Activated T-cell treated with anti-CD3 and anti-CD28 coated beads, Interleukin-2, amount 50 U/mL, for 4 hours (primary cell): Measurements from ENCODE around the gene RELCH. TPM values are rescaled to one million over a fixed set of nuclear protein-coding genes. Genes with fewer than 3 reads are reported as not detected.

Source experiments
- ATAC-seq, 2 donors: fragments of 200-7000 bp; cut with Tn5 transposase; one replicate each; pipeline ENCODE4 v1.10.0; 2021
- DNase-seq: peaks from one replicate; pipeline ENCODE4 v3.0.0-alpha.2; 2020
- H3K27me3 Mint-ChIP-seq: one replicate; pipeline ENCODE4 v1.8.0; 2021; ENCODE audit warnings: low read depth, mixed read lengths
- H3K36me3 Mint-ChIP-seq: one replicate; pipeline ENCODE4 v1.8.0; 2022; ENCODE audit warnings: mixed read lengths; ENCODE audit not compliant: insufficient read depth
- H3K4me1 Mint-ChIP-seq: one replicate; pipeline ENCODE4 v1.8.0; 2021; ENCODE audit warnings: low read depth, mixed read lengths
- H3K4me3 Mint-ChIP-seq: one replicate; pipeline ENCODE4 v1.8.0; 2021; ENCODE audit warnings: mild to moderate bottlenecking, moderate library complexity, mixed read lengths
- H3K9me3 Mint-ChIP-seq: one replicate; pipeline ENCODE4 v1.8.0; 2021; ENCODE audit warnings: mixed read lengths
- total RNA-seq, 3 donors: library from RNA; stranded (reverse); gene quantifications; one replicate each; pipeline ENCODE4 v1.2.1, GENCODE V29; 2021

The RELCH gene
- total RNA-seq, 3 donors from 2014 or later = 14.6 to 20.2 (median 18.8) TPM

GRCh38 chr18:62172298-62172697 lies 14.8 kb upstream of the RELCH start:
- DNase-seq = no peak
- H3K4me1 Mint-ChIP-seq = peaks cover 3% of the 10 kb centered on the region

DNA sequence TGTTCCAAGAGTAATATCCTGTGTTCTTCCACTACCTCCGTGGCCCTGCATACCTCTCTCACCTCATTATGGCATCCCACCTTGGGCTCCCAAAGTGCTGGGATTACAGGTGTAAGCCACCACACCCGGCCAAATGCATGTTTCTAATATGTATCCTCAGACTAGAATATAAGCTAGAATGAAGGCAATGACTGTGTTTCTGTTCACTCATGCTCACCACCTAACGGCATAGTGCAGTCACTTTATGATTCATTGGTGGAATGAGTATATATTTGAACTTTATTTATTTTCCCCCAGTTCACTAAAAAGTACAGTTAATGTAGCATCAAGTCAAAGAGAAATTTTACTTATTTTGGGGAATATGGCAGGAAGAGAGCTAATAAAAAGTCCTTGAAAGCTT lies 11.5 kb upstream of the RELCH start:
- Mint-ChIP-seq H3K27me3 (no peaks in the 10 kb centered on the region), H3K36me3 (peaks cover 6% of the 10 kb centered on the region), H3K4me3 (no peak overlapping the region), H3K4me1 (peaks cover 5% of the 10 kb centered on the region), H3K9me3 (no peaks in the 10 kb centered on the region)
- no peak for DNase-seq
- ATAC-seq = no peak

More at GRCh38 chr18:62172298-62172697, 14.8 kb upstream of the RELCH start:
- H3K9me3 Mint-ChIP-seq = no peaks in the 10 kb centered on the region
- H3K4me3 Mint-ChIP-seq = no peak overlapping the region
- peaks cover 5% of the 10 kb centered on the region for H3K36me3 Mint-ChIP-seq
- H3K27me3 Mint-ChIP-seq = no peaks in the 10 kb centered on the region
- no peak for ATAC-seq

DNA sequence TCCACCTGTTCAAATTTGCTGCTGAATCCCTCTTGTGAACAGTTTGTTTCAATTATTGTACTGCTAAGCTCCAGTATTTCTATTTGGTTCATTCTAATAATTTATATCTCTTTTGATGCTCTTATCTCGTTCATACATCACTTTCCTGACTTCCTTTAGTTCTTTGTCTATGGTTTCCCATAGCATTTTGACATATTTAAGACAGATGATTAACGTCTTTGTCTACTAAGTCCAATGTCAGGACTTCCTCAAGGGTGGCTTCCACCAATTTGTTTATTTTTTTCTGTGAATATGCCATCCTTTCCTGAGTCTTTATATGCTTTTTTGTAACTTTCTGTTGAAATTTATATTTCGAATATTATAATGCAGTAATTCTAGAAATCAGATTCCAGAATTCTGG lies 9.8 kb upstream of the RELCH start:
- DNase-seq = no peak
- no peaks in the 10 kb centered on the region for H3K27me3 Mint-ChIP-seq
- H3K4me3 Mint-ChIP-seq = no peak overlapping the region
- H3K4me1 Mint-ChIP-seq = peaks cover 5% of the 10 kb centered on the region
- ATAC-seq = no peak
- peaks cover 6% of the 10 kb centered on the region for H3K36me3 Mint-ChIP-seq
- no peaks in the 10 kb centered on the region for H3K9me3 Mint-ChIP-seq

DNA sequence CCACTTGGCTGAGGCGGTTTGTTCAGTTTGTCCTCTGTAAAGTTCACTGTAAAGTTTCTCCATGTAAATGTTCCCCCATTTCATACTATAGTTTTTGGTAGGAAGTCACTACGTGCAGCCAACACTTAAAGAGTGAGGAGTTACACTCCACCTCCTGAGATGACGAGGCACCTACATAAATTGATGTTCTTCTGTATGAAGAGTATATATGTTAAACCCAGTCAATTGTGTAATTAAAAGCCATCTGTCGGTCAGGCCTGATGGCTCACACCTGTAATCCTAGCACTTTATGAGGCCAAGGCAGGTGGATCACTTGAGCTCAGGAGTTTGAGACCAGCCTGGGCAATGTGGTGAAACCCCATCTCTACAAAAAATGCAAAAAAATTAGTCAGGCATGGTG lies 7.8 kb upstream of the RELCH start:
- DNase-seq = no peak
- H3K4me1 Mint-ChIP-seq = peaks cover 9% of the 10 kb centered on the region

GRCh38 chr18:62182220-62182619 lies 4.8 kb upstream of the RELCH start:
- no peak for ATAC-seq
- H3K9me3 Mint-ChIP-seq = no peaks in the 10 kb centered on the region

More for the DNA sequence above, 7.8 kb upstream of the RELCH start:
- H3K36me3 Mint-ChIP-seq = peaks cover 4% of the 10 kb centered on the region
- no peak overlapping the region for H3K4me3 Mint-ChIP-seq
- no peak for ATAC-seq
- H3K9me3 Mint-ChIP-seq = no peaks in the 10 kb centered on the region
- H3K27me3 Mint-ChIP-seq = no peaks in the 10 kb centered on the region

DNA sequence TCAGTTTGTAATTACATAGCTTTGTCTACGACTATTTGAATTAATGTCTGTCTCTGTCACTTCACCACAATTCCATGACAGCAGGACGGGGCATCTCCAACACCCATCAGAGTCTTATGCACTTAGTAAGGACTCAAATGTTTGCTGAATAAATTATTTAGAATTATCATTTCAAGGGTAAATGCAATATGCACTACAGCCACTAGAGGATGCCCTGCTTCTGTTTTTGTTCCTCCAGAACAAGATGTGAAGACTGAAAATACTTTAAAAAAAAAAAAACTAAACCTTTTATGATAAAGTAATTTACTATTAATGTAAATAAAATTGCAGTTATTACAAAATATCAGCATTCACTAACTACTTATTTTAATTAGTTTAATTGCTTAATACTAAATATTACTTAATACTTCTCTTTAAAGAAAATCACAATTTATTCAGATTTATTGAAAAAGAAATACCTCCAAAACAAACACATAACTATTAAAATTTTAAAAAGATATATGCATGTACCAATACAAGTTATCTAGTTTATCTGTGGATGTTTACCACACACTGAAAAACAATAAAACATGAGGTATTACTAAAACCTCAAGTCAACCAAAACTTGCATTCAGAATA lies 3.4 kb upstream of the RELCH start:
- Mint-ChIP-seq H3K36me3 (no peaks in the 10 kb centered on the region), H3K4me1 (peaks cover 22% of the 10 kb centered on the region), H3K27me3 (no peaks in the 10 kb centered on the region), H3K9me3 (no peaks in the 10 kb centered on the region), H3K4me3 (no peak overlapping the region)
- peak; percentile 28 for DNase-seq
- no peak for ATAC-seq

More at GRCh38 chr18:62182220-62182619, 4.8 kb upstream of the RELCH start:
- DNase-seq = no peak
- Mint-ChIP-seq H3K27me3 (no peaks in the 10 kb centered on the region), H3K4me1 (peaks cover 20% of the 10 kb centered on the region), H3K4me3 (no peak overlapping the region), H3K36me3 (peaks cover 3% of the 10 kb centered on the region)

DNA sequence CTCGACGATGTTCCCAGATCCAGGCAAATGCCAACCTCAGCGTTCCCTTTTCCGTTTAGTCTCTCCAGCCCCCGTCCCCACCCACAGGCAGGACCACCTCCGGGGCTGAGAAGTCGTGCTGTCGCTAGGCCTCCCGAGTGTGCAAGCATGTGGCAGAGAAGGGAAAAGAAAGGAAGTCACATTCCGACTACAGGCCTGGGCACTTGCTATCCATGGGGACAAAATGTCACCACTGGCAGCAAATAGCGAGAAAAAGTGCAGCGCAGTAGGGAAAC lies 619 bp upstream of the RELCH start:
- no peak for DNase-seq
- Mint-ChIP-seq H3K4me1 (peaks cover 47% of the 10 kb centered on the region), H3K36me3 (peaks cover 9% of the 10 kb centered on the region), H3K4me3 (peak overlapping the region; percentile 97), H3K9me3 (no peaks in the 10 kb centered on the region), H3K27me3 (no peaks in the 10 kb centered on the region)
- peak in 1 of 2 donors; percentile 6 for ATAC-seq

GRCh38 chr18:62187543-62188510 lies 772 bp downstream of the RELCH start:
- Mint-ChIP-seq H3K4me1 (peaks cover 61% of the 10 kb centered on the region), H3K4me3 (peak overlapping the region; percentile 97), H3K36me3 (peaks cover 21% of the 10 kb centered on the region), H3K9me3 (no peaks in the 10 kb centered on the region), H3K27me3 (no peaks in the 10 kb centered on the region)
- ATAC-seq (no peak), DNase-seq (no peak)

DNA sequence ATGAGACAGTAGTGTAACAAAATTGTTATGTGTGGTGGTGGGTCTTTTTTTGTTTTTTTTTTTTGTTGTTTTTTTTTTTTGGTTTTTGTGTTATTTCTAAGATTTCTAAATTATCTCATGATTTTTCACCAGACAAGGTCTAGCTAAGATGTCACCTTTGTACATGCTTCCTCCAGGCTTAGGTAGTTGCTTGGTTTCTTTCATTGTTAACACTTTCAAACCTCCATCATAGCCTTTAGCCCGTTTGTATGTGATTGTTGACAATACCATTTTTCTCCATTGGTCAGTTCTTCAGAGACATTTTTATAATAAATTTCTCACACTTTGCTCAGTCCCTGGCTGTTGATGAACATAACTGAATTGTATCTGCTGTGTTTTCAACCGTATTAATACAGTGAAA lies 2.2 kb downstream of the RELCH start:
- Mint-ChIP-seq H3K4me1 (peaks cover 71% of the 10 kb centered on the region), H3K27me3 (no peaks in the 10 kb centered on the region), H3K9me3 (no peaks in the 10 kb centered on the region), H3K4me3 (peak overlapping the region; percentile 97), H3K36me3 (peaks cover 21% of the 10 kb centered on the region)
- ATAC-seq (no peak), DNase-seq (no peak)

DNA sequence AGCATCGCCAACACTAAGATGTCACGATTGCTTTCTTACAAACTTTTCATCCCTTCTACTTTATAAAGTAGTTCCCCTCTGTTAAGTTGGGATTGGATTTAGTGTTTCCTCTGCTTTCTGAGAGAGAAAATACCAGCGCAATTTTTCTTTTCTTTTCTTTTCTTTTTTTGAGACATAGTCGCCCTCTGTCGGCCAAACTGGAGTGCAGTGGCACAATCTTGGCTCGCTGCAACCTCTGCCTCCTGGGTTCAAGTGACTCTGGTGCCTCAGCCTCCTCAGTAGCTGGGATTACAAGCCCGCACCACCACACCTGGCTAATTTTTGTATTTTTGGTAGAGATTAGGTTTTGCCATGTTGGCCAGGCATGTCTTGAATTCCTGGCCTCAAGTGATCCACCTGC lies 9.0 kb downstream of the RELCH start:
- Mint-ChIP-seq H3K4me3 (no peak overlapping the region), H3K27me3 (no peaks in the 10 kb centered on the region), H3K9me3 (no peaks in the 10 kb centered on the region), H3K4me1 (peaks cover 74% of the 10 kb centered on the region), H3K36me3 (peaks cover 15% of the 10 kb centered on the region)
- ATAC-seq = no peak
- no peak for DNase-seq

GRCh38 chr18:62196980-62197379 lies 9.9 kb downstream of the RELCH start:
- DNase-seq (no peak), ATAC-seq (no peak)
- Mint-ChIP-seq H3K27me3 (no peaks in the 10 kb centered on the region), H3K4me1 (peaks cover 65% of the 10 kb centered on the region), H3K9me3 (no peaks in the 10 kb centered on the region), H3K4me3 (no peak overlapping the region), H3K36me3 (peaks cover 8% of the 10 kb centered on the region)

DNA sequence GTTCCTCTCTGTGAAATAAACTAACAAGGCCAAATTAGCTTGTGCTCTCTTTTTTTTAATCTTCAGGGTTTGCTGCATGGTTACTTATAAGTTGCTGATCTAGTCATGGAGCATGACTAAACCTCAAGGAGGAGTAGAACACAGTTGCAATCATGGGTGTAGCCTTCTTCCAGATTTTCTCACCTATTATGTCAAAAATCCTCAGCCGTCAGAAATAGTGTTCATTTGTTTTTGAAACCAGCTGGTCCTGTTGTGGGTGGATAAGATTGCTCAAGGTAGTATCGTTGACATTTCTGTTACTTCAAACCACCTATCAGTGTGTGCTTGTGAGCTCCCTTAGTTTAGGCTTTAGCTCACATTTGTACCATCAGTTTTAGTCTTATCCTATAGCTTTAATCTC lies 11.2 kb downstream of the RELCH start:
- H3K4me3 Mint-ChIP-seq = no peak overlapping the region
- H3K4me1 Mint-ChIP-seq = peaks cover 57% of the 10 kb centered on the region
- no peaks in the 10 kb centered on the region for H3K36me3 Mint-ChIP-seq
- no peaks in the 10 kb centered on the region for H3K9me3 Mint-ChIP-seq
- ATAC-seq (peak; percentile 77 to 78), DNase-seq (no peak)
- H3K27me3 Mint-ChIP-seq = no peaks in the 10 kb centered on the region

GRCh38 chr18:62199629-62200028 lies 12.6 kb downstream of the RELCH start:
- Mint-ChIP-seq H3K9me3 (no peaks in the 10 kb centered on the region), H3K27me3 (no peaks in the 10 kb centered on the region), H3K4me1 (peaks cover 51% of the 10 kb centered on the region), H3K36me3 (no peaks in the 10 kb centered on the region), H3K4me3 (no peak overlapping the region)
- no peak for DNase-seq
- no peak for ATAC-seq

- no peak for DNase-seq
- Mint-ChIP-seq H3K36me3 (no peaks in the 10 kb centered on the region), H3K4me3 (no peak overlapping the region), H3K27me3 (no peaks in the 10 kb centered on the region), H3K9me3 (no peaks in the 10 kb centered on the region), H3K4me1 (peaks cover 50% of the 10 kb centered on the region)
- no peak for ATAC-seq
These were observed 13.3 kb downstream of the RELCH start for GRCh38 chr18:62200121-62200914.
